ENCODE results near the gene LINC01488. TPM values are rescaled to one million over a fixed set of nuclear protein-coding genes. Genes with fewer than 3 reads are reported as not detected.

The LINC01488 gene
- total and polyA plus RNA-seq, 2 of the 13 experiments (the other 11 are each of a cell fraction or from before 2014, with no cell fraction given), result 0.26 to 0.58 TPM

DNA sequence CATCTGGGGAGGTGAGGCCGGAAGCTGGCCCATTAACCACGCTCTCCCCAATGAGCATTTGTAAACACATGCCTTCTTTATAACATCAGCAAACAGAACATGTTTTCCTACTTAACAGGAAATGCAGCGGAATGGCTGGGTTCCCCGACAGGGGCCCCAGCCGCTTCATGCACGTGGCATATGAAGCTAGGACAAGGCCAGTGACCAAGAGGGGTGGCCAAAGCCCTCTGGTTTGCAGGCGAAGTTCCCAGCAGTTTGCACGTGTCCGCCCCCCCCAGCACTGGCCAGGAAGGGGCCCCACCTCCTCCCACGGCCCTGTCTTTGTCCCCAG is 38.7 kb upstream of the LINC01488 start (continued):
- TF ChIP-seq KMT2A (CRISPR knock-in tag; IDR thresholded peaks at IDR 0.05), result no peak
- TF ChIP-seq, protein P1, sequence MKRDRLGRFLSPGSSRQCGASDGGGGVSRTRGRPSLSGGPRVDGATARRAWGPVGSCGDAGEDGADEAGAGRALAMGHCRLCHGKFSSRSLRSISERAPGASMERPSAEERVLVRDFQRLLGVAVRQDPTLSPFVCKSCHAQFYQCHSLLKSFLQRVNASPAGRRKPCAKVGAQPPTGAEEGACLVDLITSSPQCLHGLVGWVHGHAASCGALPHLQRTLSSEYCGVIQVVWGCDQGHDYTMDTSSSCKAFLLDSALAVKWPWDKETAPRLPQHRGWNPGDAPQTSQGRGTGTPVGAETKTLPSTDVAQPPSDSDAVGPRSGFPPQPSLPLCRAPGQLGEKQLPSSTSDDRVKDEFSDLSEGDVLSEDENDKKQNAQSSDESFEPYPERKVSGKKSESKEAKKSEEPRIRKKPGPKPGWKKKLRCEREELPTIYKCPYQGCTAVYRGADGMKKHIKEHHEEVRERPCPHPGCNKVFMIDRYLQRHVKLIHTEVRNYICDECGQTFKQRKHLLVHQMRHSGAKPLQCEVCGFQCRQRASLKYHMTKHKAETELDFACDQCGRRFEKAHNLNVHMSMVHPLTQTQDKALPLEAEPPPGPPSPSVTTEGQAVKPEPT (CRISPR knock-in tag; IDR thresholded peaks at IDR 0.05; ENCODE audit: low read depth), result no peak
- 0 out of 2 replicates have a peak, but pooled peaks have one; percentile 38 for TF ChIP-seq ZFP41 (CRISPR knock-in tag; IDR thresholded peaks at IDR 0.05; ENCODE audit: borderline replicate concordance)
- TF ChIP-seq CC2D1A (CRISPR knock-in tag; IDR thresholded peaks at IDR 0.05), result no peak
- no peak for TF ChIP-seq ZNF44 (CRISPR knock-in tag; IDR thresholded peaks at IDR 0.05)
- no peak for TF ChIP-seq NFE2L1 (CRISPR knock-in tag; IDR thresholded peaks at IDR 0.05; ENCODE audit: borderline replicate concordance)
- TF ChIP-seq, protein P2, sequence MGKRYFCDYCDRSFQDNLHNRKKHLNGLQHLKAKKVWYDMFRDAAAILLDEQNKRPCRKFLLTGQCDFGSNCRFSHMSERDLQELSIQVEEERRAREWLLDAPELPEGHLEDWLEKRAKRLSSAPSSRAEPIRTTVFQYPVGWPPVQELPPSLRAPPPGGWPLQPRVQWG (CRISPR knock-in tag; IDR thresholded peaks at IDR 0.05; ENCODE audit: borderline replicate concordance, low read depth), result no peak
- no peak for TF ChIP-seq SRSF4 (IDR thresholded peaks at IDR 0.05; ENCODE audit: low read depth, low read length, poor library complexity, severe bottlenecking)
- TF ChIP-seq STAT5B (CRISPR knock-in tag; IDR thresholded peaks at IDR 0.05), result no peak
- peak; percentile 78 for TF ChIP-seq ZFX (CRISPR knock-in tag; IDR thresholded peaks at IDR 0.05; ENCODE audit: low read depth)
- peak; percentile 97 for TF ChIP-seq MAX (IDR thresholded peaks at IDR 0.05)
- TF ChIP-seq PTBP1 (IDR thresholded peaks at IDR 0.05; ENCODE audit: low read depth, low read length, poor library complexity, severe bottlenecking), result no peak
- TF ChIP-seq NFRKB (IDR thresholded peaks at IDR 0.05), result no peak
- TF ChIP-seq ZNF577 (CRISPR knock-in tag; IDR thresholded peaks at IDR 0.05; ENCODE audit: borderline replicate concordance, low read depth), result no peak
- TF ChIP-seq SMC3 (IDR thresholded peaks at IDR 0.05; ENCODE audit: low read length), result no peak
- TF ChIP-seq POLR2AphosphoS5 (IDR thresholded peaks at IDR 0.05; ENCODE audit: low read depth, low read length), result no peak
- no peak for TF ChIP-seq ZC3H4 (CRISPR knock-in tag; IDR thresholded peaks at IDR 0.05; ENCODE audit: borderline replicate concordance)
- TF ChIP-seq ZNF501 (CRISPR knock-in tag; IDR thresholded peaks at IDR 0.05), result peak; percentile 79
- TF ChIP-seq ZBTB3 (CRISPR knock-in tag; IDR thresholded peaks at IDR 0.05; ENCODE audit: borderline replicate concordance, low read depth), result peak; percentile 38; the same call in 1 of the 2 replicates
- TF ChIP-seq NFYB (CRISPR knock-in tag; IDR thresholded peaks at IDR 0.05), result no peak
- TF ChIP-seq SP1 (IDR thresholded peaks at IDR 0.05), result no peak
- TF ChIP-seq SP1 (CRISPR knock-in tag; IDR thresholded peaks at IDR 0.05), result 0 out of 2 replicates have a peak, but pooled peaks have one; percentile 29
- TF ChIP-seq BCL6 (CRISPR knock-in tag; IDR thresholded peaks at IDR 0.05), result peak; percentile 71; the same call in 1 of the 2 replicates
- no peak for TF ChIP-seq PRMT3 (CRISPR knock-in tag; IDR thresholded peaks at IDR 0.05; ENCODE audit: borderline replicate concordance, low read depth)
- TF ChIP-seq ZNF589 (CRISPR knock-in tag; conservative IDR thresholded peaks at IDR 0.05), result no peak
- no peak for TF ChIP-seq PREB (CRISPR knock-in tag; IDR thresholded peaks at IDR 0.05)
- TF ChIP-seq, protein P3, sequence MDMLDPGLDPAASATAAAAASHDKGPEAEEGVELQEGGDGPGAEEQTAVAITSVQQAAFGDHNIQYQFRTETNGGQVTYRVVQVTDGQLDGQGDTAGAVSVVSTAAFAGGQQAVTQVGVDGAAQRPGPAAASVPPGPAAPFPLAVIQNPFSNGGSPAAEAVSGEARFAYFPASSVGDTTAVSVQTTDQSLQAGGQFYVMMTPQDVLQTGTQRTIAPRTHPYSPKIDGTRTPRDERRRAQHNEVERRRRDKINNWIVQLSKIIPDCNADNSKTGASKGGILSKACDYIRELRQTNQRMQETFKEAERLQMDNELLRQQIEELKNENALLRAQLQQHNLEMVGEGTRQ (IDR thresholded peaks at IDR 0.05; ENCODE audit: low read depth, low read length), result no peak
- TF ChIP-seq, protein P3 (CRISPR knock-in tag; IDR thresholded peaks at IDR 0.05; ENCODE audit: borderline replicate concordance), result peak; percentile 42; the same call in 1 of the 2 replicates
